ENCODE data around the gene CEBPE.

CEBPE gene

GRCh38 chr14:23118506-23119362 lies at the start of gene CEBPE:
Gene CEBPE (minus strand): TSS chr14:23119255. CDS start chr14:23119091, 164 bp downstream.
- DNase-seq (ENCODE audit: low spot score) (no peak), FAIRE-seq (no peak)

- FAIRE-seq (no peak), DNase-seq (ENCODE audit: low spot score) (no peak)
These were observed 49.2 kb upstream of the CEBPE start for GRCh38 chr14:23168246-23168645.

GRCh38 chr14:23167116-23167847 lies 48.2 kb upstream of the CEBPE start:
- FAIRE-seq (no peak), DNase-seq (ENCODE audit: low spot score) (no peak)

DNA sequence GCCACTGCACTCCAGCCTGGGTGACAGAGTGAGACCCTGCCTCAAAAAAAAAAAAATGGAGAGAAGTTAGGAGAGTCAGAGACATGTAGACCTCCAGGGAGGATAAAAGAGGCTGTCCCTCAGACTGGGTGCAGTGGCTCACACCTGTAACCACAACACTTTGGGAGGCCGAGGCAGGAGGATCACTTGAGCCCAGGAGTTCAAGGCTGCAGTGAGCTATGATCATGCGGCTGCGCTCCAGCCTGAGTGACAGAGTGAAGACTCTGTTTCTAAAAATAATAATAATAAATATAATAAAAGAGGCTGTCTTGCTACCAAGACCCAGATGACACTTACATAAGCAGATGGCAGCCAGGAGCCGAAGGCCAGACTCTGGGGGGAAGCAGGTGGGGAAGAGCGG lies 45.9 kb upstream of the CEBPE start:
- no peak for DNase-seq (ENCODE audit: low spot score)
- FAIRE-seq: no peak

- FAIRE-seq (no peak), DNase-seq (ENCODE audit: low spot score) (no peak)
These were observed 45.2 kb upstream of the CEBPE start for GRCh38 chr14:23164250-23164649.

GRCh38 chr14:23163830-23164229 lies 44.8 kb upstream of the CEBPE start:
- no peak for DNase-seq (ENCODE audit: low spot score)
- no peak for FAIRE-seq

DNA sequence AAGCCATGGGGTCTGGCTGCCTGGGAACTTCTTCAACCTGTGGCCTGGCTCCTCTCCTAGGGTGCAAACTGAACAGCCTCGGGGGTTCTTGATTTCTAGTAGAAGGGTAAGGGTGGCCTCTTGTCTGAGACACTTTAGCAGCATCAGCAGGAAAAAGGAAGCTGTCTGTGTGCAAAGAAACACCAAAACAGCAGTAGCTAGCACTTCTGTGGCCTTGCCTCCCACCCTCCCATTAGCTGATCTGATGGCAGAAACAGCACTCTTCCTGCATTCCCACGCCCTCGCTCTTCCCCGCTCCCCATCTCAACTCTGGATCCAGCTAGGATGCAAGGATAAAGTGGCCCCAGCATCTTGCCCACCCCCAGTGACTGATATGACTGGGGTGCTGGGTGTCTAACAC lies 43.7 kb upstream of the CEBPE start:
- DNase-seq (ENCODE audit: low spot score): no peak
- no peak for FAIRE-seq

GRCh38 chr14:23162005-23162404 lies 43.0 kb upstream of the CEBPE start:
- DNase-seq (ENCODE audit: low spot score) (no peak), FAIRE-seq (no peak)

DNA sequence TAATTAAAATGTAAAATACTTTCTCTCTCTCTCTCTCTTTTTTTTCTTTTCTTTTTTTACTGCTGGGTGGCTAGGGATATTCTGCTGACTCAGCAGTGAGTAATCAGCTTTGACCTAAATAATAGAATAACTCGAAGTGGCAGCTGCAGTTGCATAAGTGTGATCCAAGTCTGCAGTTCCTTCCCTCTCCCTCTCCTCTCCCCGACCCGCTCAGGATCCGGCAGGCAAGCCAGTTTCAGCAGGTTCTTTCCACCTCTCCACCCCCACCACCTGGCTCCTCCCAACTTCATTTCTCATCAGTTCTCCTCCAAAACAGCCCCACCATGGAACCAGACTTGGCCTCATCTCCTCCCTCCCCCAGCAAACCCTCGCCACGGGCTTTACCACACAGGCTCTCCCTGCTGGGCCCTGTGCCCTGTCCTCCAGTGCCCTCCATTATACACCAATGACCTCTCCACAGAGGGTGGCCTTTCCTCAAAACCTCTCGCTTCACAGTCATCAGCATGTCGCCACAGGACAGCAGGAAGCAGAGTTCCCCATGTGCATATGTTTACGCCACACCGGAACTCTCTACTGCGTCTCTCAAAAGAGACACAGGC lies 42.0 kb upstream of the CEBPE start:
- FAIRE-seq (no peak), DNase-seq (ENCODE audit: low spot score) (peak; percentile 76)

DNA sequence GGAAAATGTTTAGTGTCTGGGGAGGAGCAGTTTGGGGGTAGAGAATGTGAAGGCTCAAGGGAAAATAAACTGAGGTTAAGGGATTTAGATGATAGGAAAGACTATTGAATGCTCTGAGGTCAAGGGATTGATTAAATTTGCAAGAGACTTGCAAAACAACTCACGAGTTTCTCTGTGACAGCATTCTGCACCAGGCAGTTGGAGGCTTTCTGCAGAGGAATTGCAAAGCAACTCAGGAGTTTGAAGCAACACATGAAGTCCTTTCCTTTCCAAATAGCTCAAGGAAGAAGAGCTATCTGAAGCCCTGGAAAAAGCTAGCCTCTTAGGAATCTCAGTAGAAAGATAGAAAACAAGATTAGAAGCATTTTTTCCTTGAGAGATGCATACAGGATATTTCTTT lies 40.5 kb upstream of the CEBPE start:
- FAIRE-seq: no peak
- DNase-seq (ENCODE audit: low spot score): no peak

DNA sequence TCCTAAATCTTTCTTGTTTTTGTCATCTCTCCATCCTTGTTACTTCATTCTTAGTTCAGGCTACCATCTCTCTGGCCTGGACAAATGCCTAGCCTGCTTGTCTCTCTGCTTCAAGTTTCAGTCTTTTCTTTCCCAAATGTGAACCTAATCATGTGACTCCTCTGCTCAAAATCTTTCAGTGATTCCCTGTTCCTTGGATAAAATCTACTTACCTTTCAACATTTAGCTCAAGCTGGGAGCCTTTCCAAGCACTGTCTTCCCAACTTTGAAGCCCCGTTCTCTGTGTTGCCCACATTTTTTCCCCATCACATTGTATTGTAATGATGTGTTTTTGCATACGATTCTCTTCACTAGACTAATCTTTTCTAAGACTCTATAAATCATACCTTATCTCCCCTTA lies 39.7 kb upstream of the CEBPE start:
- DNase-seq (ENCODE audit: low spot score): no peak
- FAIRE-seq: no peak

GRCh38 chr14:23154964-23155587 lies 36.0 kb upstream of the CEBPE start:
- peak; percentile 72 for DNase-seq (ENCODE audit: low spot score)

DNA sequence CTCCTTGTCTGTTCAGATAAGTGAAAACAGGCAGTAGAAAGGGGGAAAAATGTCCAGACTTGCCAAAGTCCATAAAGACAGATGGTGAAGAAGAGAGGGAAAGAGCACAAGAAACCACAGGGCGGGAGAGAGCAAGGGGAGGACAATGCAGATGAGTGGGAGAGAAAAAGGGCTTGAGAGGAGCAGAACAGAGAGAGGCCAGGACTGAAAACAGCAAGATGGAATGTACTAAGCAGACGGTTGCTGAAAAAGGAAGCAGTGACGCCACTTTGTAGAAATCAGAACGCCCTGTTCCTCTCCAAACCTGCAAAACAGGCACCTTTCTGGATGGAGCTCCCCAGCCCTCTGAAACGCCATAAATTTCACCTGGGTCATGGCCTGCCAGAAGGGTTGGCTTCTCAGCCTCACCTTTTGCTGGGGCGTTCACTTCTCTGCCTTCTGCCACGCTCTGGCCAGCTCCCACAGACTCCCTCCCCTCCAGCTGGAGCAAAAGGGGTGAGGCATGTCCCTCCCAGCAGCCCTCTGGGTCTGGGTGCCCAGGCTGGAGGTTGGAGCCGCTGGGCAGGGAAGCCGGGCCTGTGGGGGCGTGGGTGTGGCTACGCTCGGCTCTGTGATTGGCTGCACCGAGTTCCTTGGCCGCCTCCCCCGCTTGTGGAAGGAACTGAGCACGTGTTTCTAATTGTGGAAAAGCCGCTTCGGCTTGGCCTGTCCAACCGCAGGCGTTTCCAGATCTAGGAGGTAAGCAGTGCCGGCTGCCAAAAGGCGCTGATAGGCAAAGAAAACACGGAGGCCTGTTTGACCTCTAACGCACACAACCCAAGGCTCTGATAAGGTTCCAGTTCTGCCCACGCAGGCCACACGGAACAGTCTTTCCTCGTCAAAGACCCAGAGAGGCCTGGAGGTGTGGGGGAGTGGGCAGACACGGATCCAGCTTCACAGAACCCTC lies 35.1 kb upstream of the CEBPE start:
- FAIRE-seq: no peak
- peak; percentile 42 for DNase-seq (ENCODE audit: low spot score)

More at GRCh38 chr14:23154964-23155587, 36.0 kb upstream of the CEBPE start:
- no peak for FAIRE-seq

DNA sequence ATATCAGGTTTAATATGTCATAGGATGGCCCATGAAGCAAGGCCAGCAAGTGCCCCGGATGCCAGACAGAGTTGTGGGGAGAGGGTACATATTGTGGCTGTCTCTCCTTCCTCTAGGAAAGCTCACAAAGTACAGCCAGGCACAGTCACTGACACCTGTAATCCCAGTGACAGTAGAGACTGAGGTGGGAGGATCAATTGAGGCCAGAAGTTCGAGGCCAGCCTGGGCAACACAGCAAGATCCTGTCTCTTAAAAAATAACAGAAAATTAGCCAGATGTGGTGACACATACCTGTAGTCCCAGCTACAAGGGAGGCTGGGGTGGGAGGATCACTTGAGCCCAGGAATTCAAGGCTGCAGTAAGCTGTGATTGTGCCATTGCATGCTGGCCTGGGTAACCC lies 32.3 kb upstream of the CEBPE start:
- FAIRE-seq (no peak), DNase-seq (ENCODE audit: low spot score) (no peak)

DNA sequence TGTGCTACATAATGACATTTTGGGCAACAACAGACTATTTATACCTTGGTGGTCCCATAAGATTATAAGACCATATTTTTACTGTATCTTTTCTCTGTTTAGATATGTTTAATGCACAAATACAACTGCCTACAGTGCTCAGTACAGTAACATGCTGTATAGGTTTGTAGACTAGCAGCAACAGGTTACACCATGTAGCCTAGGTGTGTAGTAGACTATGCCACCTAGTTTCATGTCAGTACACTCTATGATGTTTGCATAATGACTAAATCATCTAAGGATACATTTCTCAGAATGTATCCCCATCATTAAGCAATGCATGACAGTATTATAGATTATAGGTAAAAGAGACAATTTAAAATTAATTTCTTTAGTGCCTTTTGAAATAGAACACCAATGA lies 30.7 kb upstream of the CEBPE start:
- DNase-seq (ENCODE audit: low spot score) (no peak), FAIRE-seq (no peak)

GRCh38 chr14:23148591-23149249 lies 29.7 kb upstream of the CEBPE start:
- no peak for DNase-seq (ENCODE audit: low spot score)
- FAIRE-seq: no peak

DNA sequence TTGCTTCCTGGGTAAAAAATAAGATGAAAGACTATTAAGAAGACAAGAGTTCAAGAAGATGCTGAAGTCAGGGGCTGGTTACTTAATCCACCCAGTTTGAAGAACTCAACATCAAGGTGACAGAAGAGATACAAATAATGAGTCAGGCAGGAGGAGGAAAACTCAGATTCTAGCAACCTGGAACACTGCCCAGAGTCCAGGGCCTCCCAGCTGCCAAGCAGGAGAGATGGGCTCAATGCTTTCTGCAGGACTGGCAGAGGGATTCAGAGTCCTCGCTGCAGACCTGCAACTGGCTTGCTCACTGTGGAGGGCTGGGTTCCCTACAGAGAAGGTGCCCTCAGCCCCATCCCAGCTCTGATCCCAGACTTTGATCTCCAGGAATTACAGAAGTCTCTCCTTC lies 28.6 kb upstream of the CEBPE start:
- DNase-seq (ENCODE audit: low spot score): no peak

GRCh38 chr14:23146980-23147379 lies 27.9 kb upstream of the CEBPE start:
- FAIRE-seq: no peak
- DNase-seq (ENCODE audit: low spot score): no peak

More for the DNA sequence above, 28.6 kb upstream of the CEBPE start:
- FAIRE-seq: no peak

DNA sequence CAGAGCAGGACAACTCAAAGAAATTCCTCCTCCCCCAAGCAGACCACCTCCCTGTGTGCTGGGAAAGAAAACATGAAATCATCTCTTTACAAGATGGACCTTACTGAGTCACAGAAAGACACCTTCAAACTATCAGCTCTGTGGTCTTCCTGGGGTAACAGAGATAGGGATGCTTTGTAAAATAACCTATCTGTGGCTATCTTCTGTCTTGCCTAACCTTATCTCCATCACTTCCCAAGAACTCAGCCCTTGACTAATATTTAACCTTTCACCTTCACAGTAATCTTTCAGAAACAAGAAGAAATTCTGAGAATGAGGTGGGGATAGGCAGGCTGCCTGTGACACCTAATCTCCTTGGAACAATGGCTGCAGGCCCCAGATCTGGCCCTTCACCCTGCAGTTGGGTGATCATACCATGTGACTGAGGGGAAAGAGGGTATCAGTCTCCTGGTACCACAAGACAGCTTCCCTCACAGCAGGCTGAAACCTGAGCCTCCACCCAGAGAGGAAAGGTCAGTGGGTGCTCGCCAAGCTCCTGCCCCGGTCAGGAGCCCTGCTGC lies 27.4 kb upstream of the CEBPE start:
- FAIRE-seq (no peak), DNase-seq (ENCODE audit: low spot score) (no peak)

Measured in urothelium cell line (cell line).